ENCODE measurements around the gene ESYT3.

ESYT3 gene

DNA sequence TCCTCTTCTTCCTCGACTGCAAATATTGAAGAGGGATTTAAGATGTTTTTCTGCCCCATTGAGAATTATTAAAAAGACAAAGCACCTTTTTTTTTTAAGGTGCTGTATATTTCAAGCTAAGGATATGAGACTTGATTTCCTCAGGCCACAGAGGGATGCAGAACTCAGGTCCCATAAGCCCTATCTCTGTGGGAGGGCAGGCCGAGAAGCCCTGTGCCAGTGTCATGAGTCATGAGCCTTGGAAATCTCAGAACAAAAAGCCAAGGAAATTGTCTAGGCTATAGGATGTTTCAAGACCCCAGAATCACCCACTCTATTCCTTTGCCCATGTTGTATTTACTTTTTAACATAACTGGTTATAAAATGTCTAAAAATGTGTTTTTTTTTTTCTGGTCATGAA, 7.3 kb downstream of the ESYT3 start:
- H3K36me3 ChIP-seq (ENCODE audit: control insufficient read depth in 2 of 2, insufficient read depth in 1 of 2, low read length in 2 of 2), result no peaks in the 10 kb centered on the region
- no peaks in the 10 kb centered on the region for H3K9me3 ChIP-seq (ENCODE audit: control insufficient read depth, insufficient read depth, low read depth, low read length)
- TF ChIP-seq GLIS1 (tag by site-specific recombination; IDR thresholded peaks at IDR 0.05), result peak; percentile 36
- no peak for TF ChIP-seq ZNF558 (tag by site-specific recombination; IDR thresholded peaks at IDR 0.05)
- CTCF ChIA-PET, result interaction anchor here (0.6 to 4.1 kb wide), 3 partner anchors 24 to 482 kb away, joined by 3 to 23 read pairs (median 3); no protein-coding TSS in a partner anchor
- H3K4me1 ChIP-seq (ENCODE audit: control insufficient read depth, insufficient read depth, low read length), result no peaks in the 10 kb centered on the region
- POLR2A ChIA-PET, result interaction anchor here (0.7 kb wide), 1 partner anchor 10 kb away, joined by 3 read pairs; no protein-coding TSS in a partner anchor
- H3K27ac ChIP-seq (ENCODE audit: extremely low read depth, low read depth, low read length), result no peak overlapping the region
- H3K4me3 ChIP-seq (ENCODE audit: low read depth, low read length), result no peak overlapping the region

- CTCF ChIA-PET, result interaction anchor here (1.2 to 4.1 kb wide), 2 partner anchors 24 to 494 kb away, joined by 5 to 23 read pairs; no protein-coding TSS in a partner anchor
- Histone ChIP-seq H3K27ac (ENCODE audit: extremely low read depth, low read depth, low read length) (no peak overlapping the region), H3K36me3 (ENCODE audit: control insufficient read depth in 2 of 2, insufficient read depth in 1 of 2, low read length in 2 of 2) (no peaks in the 10 kb centered on the region), H3K9me3 (ENCODE audit: control insufficient read depth, insufficient read depth, low read depth, low read length) (no peaks in the 10 kb centered on the region), H3K4me1 (ENCODE audit: control insufficient read depth, insufficient read depth, low read length) (no peaks in the 10 kb centered on the region), H3K4me3 (ENCODE audit: low read depth, low read length) (no peak overlapping the region)
- POLR2A ChIA-PET, result interaction anchor here (0.7 kb wide), 1 partner anchor 10 kb away, joined by 3 read pairs; no protein-coding TSS in a partner anchor
- TF ChIP-seq, protein P1, sequence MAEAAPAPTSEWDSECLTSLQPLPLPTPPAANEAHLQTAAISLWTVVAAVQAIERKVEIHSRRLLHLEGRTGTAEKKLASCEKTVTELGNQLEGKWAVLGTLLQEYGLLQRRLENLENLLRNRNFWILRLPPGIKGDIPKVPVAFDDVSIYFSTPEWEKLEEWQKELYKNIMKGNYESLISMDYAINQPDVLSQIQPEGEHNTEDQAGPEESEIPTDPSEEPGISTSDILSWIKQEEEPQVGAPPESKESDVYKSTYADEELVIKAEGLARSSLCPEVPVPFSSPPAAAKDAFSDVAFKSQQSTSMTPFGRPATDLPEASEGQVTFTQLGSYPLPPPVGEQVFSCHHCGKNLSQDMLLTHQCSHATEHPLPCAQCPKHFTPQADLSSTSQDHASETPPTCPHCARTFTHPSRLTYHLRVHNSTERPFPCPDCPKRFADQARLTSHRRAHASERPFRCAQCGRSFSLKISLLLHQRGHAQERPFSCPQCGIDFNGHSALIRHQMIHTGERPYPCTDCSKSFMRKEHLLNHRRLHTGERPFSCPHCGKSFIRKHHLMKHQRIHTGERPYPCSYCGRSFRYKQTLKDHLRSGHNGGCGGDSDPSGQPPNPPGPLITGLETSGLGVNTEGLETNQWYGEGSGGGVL (tag by site-specific recombination; IDR thresholded peaks at IDR 0.05), result no peak
- TF ChIP-seq GLIS1 (tag by site-specific recombination; IDR thresholded peaks at IDR 0.05) (peak; percentile 13; the same call in 1 of the 2 replicates), ZBTB17 (tag by site-specific recombination; IDR thresholded peaks at IDR 0.05) (0 out of 2 replicates have a peak, but pooled peaks have one; percentile 15)
These were observed 8.0 kb downstream of the ESYT3 start for GRCh38 chr3:138442433-138442832.

- no peaks in the 10 kb centered on the region for H3K36me3 ChIP-seq (ENCODE audit: control insufficient read depth in 2 of 2, insufficient read depth in 1 of 2, low read length in 2 of 2)
- no peaks in the 10 kb centered on the region for H3K9me3 ChIP-seq (ENCODE audit: control insufficient read depth, insufficient read depth, low read depth, low read length)
- ChIA-PET POLR2A (no interaction called here), CTCF (interaction anchor here (0.6 to 4.1 kb wide), 5 partner anchors 25 to 493 kb away, joined by 3 to 23 read pairs (median 4); no protein-coding TSS in a partner anchor)
- H3K27ac ChIP-seq (ENCODE audit: extremely low read depth, low read depth, low read length), result no peak overlapping the region
- no peak overlapping the region for H3K4me3 ChIP-seq (ENCODE audit: low read depth, low read length)
- no peaks in the 10 kb centered on the region for H3K4me1 ChIP-seq (ENCODE audit: control insufficient read depth, insufficient read depth, low read length)
- TF ChIP-seq ZNF488 (tag by site-specific recombination; IDR thresholded peaks at IDR 0.05) (no peak), YY1 (tag by site-specific recombination; IDR thresholded peaks at IDR 0.05) (no peak), ZNF292 (tag by site-specific recombination; IDR thresholded peaks at IDR 0.05; ENCODE audit: borderline replicate concordance, low read depth) (no peak), ZNF654 (tag by site-specific recombination; IDR thresholded peaks at IDR 0.05; ENCODE audit: low read depth) (no peak), SALL2 (tag by site-specific recombination; IDR thresholded peaks at IDR 0.05; ENCODE audit: borderline replicate concordance) (no peak), ZNF514 (tag by site-specific recombination; IDR thresholded peaks at IDR 0.05) (no peak), ZNF350 (tag by site-specific recombination; IDR thresholded peaks at IDR 0.05) (no peak), ZNF626 (tag by site-specific recombination; IDR thresholded peaks at IDR 0.05) (no peak), MZF1 (tag by site-specific recombination; IDR thresholded peaks at IDR 0.05; ENCODE audit: borderline replicate concordance) (no peak)
- TF ChIP-seq, protein P2, sequence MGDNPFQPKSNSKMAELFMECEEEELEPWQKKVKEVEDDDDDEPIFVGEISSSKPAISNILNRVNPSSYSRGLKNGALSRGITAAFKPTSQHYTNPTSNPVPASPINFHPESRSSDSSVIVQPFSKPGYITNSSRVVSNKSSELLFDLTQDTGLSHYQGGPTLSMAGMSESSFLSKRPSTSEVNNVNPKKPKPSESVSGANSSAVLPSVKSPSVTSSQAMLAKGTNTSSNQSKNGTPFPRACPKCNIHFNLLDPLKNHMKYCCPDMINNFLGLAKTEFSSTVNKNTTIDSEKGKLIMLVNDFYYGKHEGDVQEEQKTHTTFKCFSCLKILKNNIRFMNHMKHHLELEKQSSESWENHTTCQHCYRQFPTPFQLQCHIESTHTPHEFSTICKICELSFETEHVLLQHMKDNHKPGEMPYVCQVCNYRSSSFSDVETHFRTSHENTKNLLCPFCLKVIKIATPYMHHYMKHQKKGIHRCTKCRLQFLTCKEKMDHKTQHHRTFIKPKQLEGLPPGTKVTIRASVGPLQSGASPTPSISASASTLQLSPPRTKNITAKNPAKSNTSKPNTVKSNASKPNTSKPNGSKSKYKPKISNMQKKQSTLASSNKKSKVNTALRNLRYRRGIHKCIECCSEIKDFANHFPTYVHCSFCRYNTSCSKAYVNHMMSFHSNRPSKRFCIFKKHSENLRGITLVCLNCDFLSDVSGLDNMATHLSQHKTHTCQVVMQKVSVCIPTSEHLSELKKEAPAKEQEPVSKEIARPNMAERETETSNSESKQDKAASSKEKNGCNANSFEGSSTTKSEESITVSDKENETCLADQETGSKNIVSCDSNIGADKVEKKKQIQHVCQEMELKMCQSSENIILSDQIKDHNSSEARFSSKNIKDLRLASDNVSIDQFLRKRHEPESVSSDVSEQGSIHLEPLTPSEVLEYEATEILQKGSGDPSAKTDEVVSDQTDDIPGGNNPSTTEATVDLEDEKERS (tag by site-specific recombination; IDR thresholded peaks at IDR 0.05), result no peak
These were observed 8.7 kb downstream of the ESYT3 start for GRCh38 chr3:138443091-138443490.
